Epithelial cell of esophagus (primary cell): ENCODE measurements around the gene ARAP1.

Experiments used
- DNase-seq: peaks from one replicate; pipeline ENCODE4 v3.0.0; 2010; ENCODE audit warnings: low read depth
- H3K4me3 ChIP-seq: 2 replicates; pipeline ENCODE4 v1.5.1; 2011; ENCODE audit warnings: mild to moderate bottlenecking, low read length, control low read depth
- CTCF ChIP-seq: IDR thresholded peaks from 2 replicates; pipeline ENCODE4 v1.5.1; 2011; ENCODE audit warnings: low read depth, mild to moderate bottlenecking, low read length, control low read depth, inconsistent platforms; ENCODE audit not compliant: insufficient read depth; ENCODE audit errors: missing control alignments

The ARAP1 gene

GRCh38 chr11:72697814-72698213 lies 54.4 kb downstream of the ARAP1 start:
- no peak overlapping the region for H3K4me3 ChIP-seq
- no peak for TF ChIP-seq CTCF
- no peak for DNase-seq

- peak; percentile 46 for DNase-seq
- no peak overlapping the region for H3K4me3 ChIP-seq
- no peak for TF ChIP-seq CTCF
These were observed 55.1 kb downstream of the ARAP1 start for GRCh38 chr11:72696866-72697700.

GRCh38 chr11:72695354-72695753 lies 56.9 kb downstream of the ARAP1 start:
- no peak for DNase-seq
- no peak for TF ChIP-seq CTCF
- H3K4me3 ChIP-seq: no peak overlapping the region

- TF ChIP-seq CTCF: no peak
- DNase-seq: no peak
- H3K4me3 ChIP-seq: no peak overlapping the region
These were observed 58.8 kb downstream of the ARAP1 start for GRCh38 chr11:72693271-72693968.

- H3K4me3 ChIP-seq: no peak overlapping the region
- no peak for DNase-seq
- TF ChIP-seq CTCF: no peak
These were observed 59.5 kb downstream of the ARAP1 start for GRCh38 chr11:72692498-72693237.

GRCh38 chr11:72690166-72690565 lies 62.0 kb downstream of the ARAP1 start:
- no peak for DNase-seq
- H3K4me3 ChIP-seq: no peak overlapping the region
- TF ChIP-seq CTCF: no peak
